Skeletal muscle tissue (tissue), 4 donors: ENCODE measurements around the gene CLEC3A. TPM values are rescaled to one million over a fixed set of nuclear protein-coding genes. Genes with fewer than 3 reads are reported as not detected.
"Not testable (repeated sequence)": the region's sequence is repeated elsewhere in the genome, so short reads cannot be mapped to it uniquely, and the experiment has no call there.

Experiments used
- H3K27ac ChIP-seq: one replicate; pipeline ENCODE4 v1.7.0; 2013; ENCODE audit warnings: mild to moderate bottlenecking, low read depth, low read length, inconsistent platforms
- H3K27me3 ChIP-seq, 3 donors: one replicate each; pipeline ENCODE4 v1.7.0; 2013; ENCODE audit warnings: low read length in 3 of 3; ENCODE audit not compliant: control insufficient read depth in 3 of 3, insufficient read depth in 3 of 3
- H3K36me3 ChIP-seq, 3 donors: one replicate each; pipeline ENCODE4 v1.7.0; 2013; ENCODE audit warnings: low read length in 3 of 3; ENCODE audit not compliant: control insufficient read depth in 3 of 3, insufficient read depth in 3 of 3
- H3K4me1 ChIP-seq, 3 donors: one replicate each; pipeline ENCODE4 v1.7.0; 2013; ENCODE audit warnings: low read length in 3 of 3, mild to moderate bottlenecking in 3 of 3; ENCODE audit not compliant: control insufficient read depth in 3 of 3, insufficient read depth in 3 of 3
- H3K4me3 ChIP-seq, 3 donors: one replicate each; pipeline ENCODE4 v1.7.0; 2013; ENCODE audit warnings: low read length in 3 of 3
- H3K9ac ChIP-seq, 3 donors: one replicate each; pipeline ENCODE4 v1.7.0; 2013; ENCODE audit warnings: low read length in 3 of 3, mild to moderate bottlenecking in 3 of 3, moderate library complexity in 2 of 3, low read depth in 1 of 3
- H3K9me3 ChIP-seq, 3 donors: one replicate each; pipeline ENCODE4 v1.7.0; 2013; ENCODE audit warnings: low read length in 3 of 3; ENCODE audit not compliant: control insufficient read depth in 3 of 3
- total RNA-seq: library from RNA; depleted of rRNA; stranded (reverse); fragments of >200 nt; gene quantifications from one replicate; pipeline ENCODE4 v1.2.3, GENCODE V29; 2014
- donor health status: Osteomylitis.

Gene CLEC3A
- total RNA-seq, result not detected

GRCh38 chr16:78022347-78023060, at the start of gene CLEC3A:
TSS of gene CLEC3A (plus strand) at chr16:78022548. CDS start at chr16:78022627, 79 bp downstream.
- Histone ChIP-seq H3K27me3 (peaks cover 0 to 2% (median 0%) of the 10 kb centered on the region in 3 donors), H3K36me3 (no peaks in the 10 kb centered on the region), H3K4me3 (no peak within 1 kb of the TSS), H3K27ac (no peak within 1 kb of the TSS), H3K4me1 (no peaks in the 10 kb centered on the region), H3K9me3 (no peaks in the 10 kb centered on the region), H3K9ac (no peak within 1 kb of the TSS)

- Histone ChIP-seq H3K36me3 (no peaks in the 10 kb centered on the region), H3K4me3 (no peak overlapping the region), H3K27ac (no peak overlapping the region), H3K9ac (no peak overlapping the region), H3K9me3 (no peaks in the 10 kb centered on the region), H3K27me3 (peaks cover 0 to 11% (median 4%) of the 10 kb centered on the region in 3 donors), H3K4me1 (no peaks in the 10 kb centered on the region)
Measured at GRCh38 chr16:77974883-77975282, 47.5 kb upstream of the CLEC3A start.

- Histone ChIP-seq H3K27me3 (peaks cover 0 to 11% (median 4%) of the 10 kb centered on the region in 3 donors), H3K4me3 (no peak overlapping the region), H3K36me3 (no peaks in the 10 kb centered on the region), H3K4me1 (no peaks in the 10 kb centered on the region), H3K9ac (no peak overlapping the region), H3K9me3 (no peaks in the 10 kb centered on the region), H3K27ac (no peak overlapping the region)
Measured at GRCh38 chr16:77975942-77976341, 46.4 kb upstream of the CLEC3A start.

- Histone ChIP-seq H3K36me3 (no peaks in the 10 kb centered on the region), H3K27me3 (peaks cover 0 to 7% (median 0%) of the 10 kb centered on the region in 3 donors), H3K4me1 (no peaks in the 10 kb centered on the region), H3K9ac (no peak overlapping the region), H3K9me3 (no peaks in the 10 kb centered on the region), H3K27ac (no peak overlapping the region), H3K4me3 (no peak overlapping the region)
Measured at GRCh38 chr16:77977339-77977738, 45.0 kb upstream of the CLEC3A start.

GRCh38 chr16:77985111-77985510, 37.2 kb upstream of the CLEC3A start:
- no peak overlapping the region for H3K27ac ChIP-seq
- no peaks in the 10 kb centered on the region for H3K36me3 ChIP-seq
- H3K9ac ChIP-seq, result no peak overlapping the region
- H3K4me1 ChIP-seq, result no peaks in the 10 kb centered on the region
- H3K9me3 ChIP-seq, result no peaks in the 10 kb centered on the region
- no peak overlapping the region for H3K4me3 ChIP-seq
- peaks cover 0 to 4% (median 0%) of the 10 kb centered on the region in 3 donors for H3K27me3 ChIP-seq

- H3K9me3 ChIP-seq, result no peaks in the 10 kb centered on the region
- peaks cover 0 to 4% (median 0%) of the 10 kb centered on the region in 3 donors for H3K27me3 ChIP-seq
- H3K27ac ChIP-seq, result no peak overlapping the region
- H3K4me3 ChIP-seq, result no peak overlapping the region
- H3K9ac ChIP-seq, result no peak overlapping the region
- no peaks in the 10 kb centered on the region for H3K4me1 ChIP-seq
- H3K36me3 ChIP-seq, result no peaks in the 10 kb centered on the region
Measured at GRCh38 chr16:77986011-77986740, 36.2 kb upstream of the CLEC3A start.

- Histone ChIP-seq H3K4me1 (no peaks in the 10 kb centered on the region), H3K27ac (no peak overlapping the region), H3K9me3 (no peaks in the 10 kb centered on the region), H3K36me3 (no peaks in the 10 kb centered on the region), H3K4me3 (no peak overlapping the region), H3K9ac (no peak overlapping the region), H3K27me3 (peaks cover 0 to 3% (median 0%) of the 10 kb centered on the region in 3 donors)
Measured at GRCh38 chr16:77987810-77988209, 34.5 kb upstream of the CLEC3A start.

GRCh38 chr16:77989846-77990245, 32.5 kb upstream of the CLEC3A start:
- Histone ChIP-seq H3K9me3 (no peaks in the 10 kb centered on the region), H3K27ac (no peak overlapping the region), H3K4me3 (no peak overlapping the region), H3K27me3 (peaks cover 0 to 2% (median 0%) of the 10 kb centered on the region in 3 donors), H3K4me1 (no peaks in the 10 kb centered on the region), H3K36me3 (no peaks in the 10 kb centered on the region), H3K9ac (no peak overlapping the region)

- no peak overlapping the region for H3K4me3 ChIP-seq
- no peak overlapping the region for H3K9ac ChIP-seq
- H3K36me3 ChIP-seq, result no peaks in the 10 kb centered on the region
- no peak overlapping the region for H3K27ac ChIP-seq
- peaks cover 0 to 2% (median 0%) of the 10 kb centered on the region in 3 donors for H3K27me3 ChIP-seq
- no peaks in the 10 kb centered on the region for H3K9me3 ChIP-seq
- no peaks in the 10 kb centered on the region for H3K4me1 ChIP-seq
Measured at GRCh38 chr16:77991701-77992100, 30.6 kb upstream of the CLEC3A start.

GRCh38 chr16:77992381-77992780, 30.0 kb upstream of the CLEC3A start:
- not testable (repeated sequence) for H3K9ac ChIP-seq, H3K4me3 ChIP-seq, H3K27me3 ChIP-seq, H3K36me3 ChIP-seq, H3K9me3 ChIP-seq, H3K27ac ChIP-seq, H3K4me1 ChIP-seq
